Measurements from ENCODE around the gene ADAP1. TPM values are rescaled to one million over a fixed set of nuclear protein-coding genes. Genes with fewer than 3 reads are reported as not detected.

Gene ADAP1
- total RNA-seq, 1 donor from 2014 or later, result 0.30 TPM

- no peak overlapping the region for H3K4me3 Mint-ChIP-seq
- H3K27ac ChIP-seq, result no peak overlapping the region
- TF ChIP-seq, protein P1, sequence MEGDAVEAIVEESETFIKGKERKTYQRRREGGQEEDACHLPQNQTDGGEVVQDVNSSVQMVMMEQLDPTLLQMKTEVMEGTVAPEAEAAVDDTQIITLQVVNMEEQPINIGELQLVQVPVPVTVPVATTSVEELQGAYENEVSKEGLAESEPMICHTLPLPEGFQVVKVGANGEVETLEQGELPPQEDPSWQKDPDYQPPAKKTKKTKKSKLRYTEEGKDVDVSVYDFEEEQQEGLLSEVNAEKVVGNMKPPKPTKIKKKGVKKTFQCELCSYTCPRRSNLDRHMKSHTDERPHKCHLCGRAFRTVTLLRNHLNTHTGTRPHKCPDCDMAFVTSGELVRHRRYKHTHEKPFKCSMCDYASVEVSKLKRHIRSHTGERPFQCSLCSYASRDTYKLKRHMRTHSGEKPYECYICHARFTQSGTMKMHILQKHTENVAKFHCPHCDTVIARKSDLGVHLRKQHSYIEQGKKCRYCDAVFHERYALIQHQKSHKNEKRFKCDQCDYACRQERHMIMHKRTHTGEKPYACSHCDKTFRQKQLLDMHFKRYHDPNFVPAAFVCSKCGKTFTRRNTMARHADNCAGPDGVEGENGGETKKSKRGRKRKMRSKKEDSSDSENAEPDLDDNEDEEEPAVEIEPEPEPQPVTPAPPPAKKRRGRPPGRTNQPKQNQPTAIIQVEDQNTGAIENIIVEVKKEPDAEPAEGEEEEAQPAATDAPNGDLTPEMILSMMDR (IDR thresholded peaks at IDR 0.05), result no peak
- TF ChIP-seq EZH2phosphoT487 (IDR thresholded peaks at IDR 0.05), result no peak
- TF ChIP-seq EZH2 (IDR thresholded peaks at IDR 0.05), result no peak
- peaks cover 28% of the 10 kb centered on the region for H3K36me3 Mint-ChIP-seq
- no peak overlapping the region for H3K4me3 ChIP-seq
- H3K27me3 Mint-ChIP-seq (ENCODE audit: insufficient read depth, low read depth), result peaks cover 2% of the 10 kb centered on the region
- peaks cover 5% of the 10 kb centered on the region for H3K36me3 ChIP-seq
- H3F3A ChIP-seq (ENCODE audit: low read depth), result peaks cover 36% of the 10 kb centered on the region
- peaks cover 8% of the 10 kb centered on the region for H3K4me1 Mint-ChIP-seq
- no peak for DNase-seq (ENCODE audit: low spot score)
- no peaks in the 10 kb centered on the region for H3K9me3 ChIP-seq (ENCODE audit: low read depth)
- no peaks in the 10 kb centered on the region for H4K20me1 ChIP-seq (ENCODE audit: low read depth)
- H3K9me3 Mint-ChIP-seq, result no peaks in the 10 kb centered on the region
- no peak overlapping the region for H3K9ac ChIP-seq
- no peaks in the 10 kb centered on the region for H3K4me1 ChIP-seq
- no peak overlapping the region for H3K4me2 ChIP-seq
- peaks cover 3% of the 10 kb centered on the region for H3K79me2 ChIP-seq (ENCODE audit: low read depth)
- no peak overlapping the region for H2AFZ ChIP-seq (replicated peaks)
- no peaks in the 10 kb centered on the region for H3K27me3 ChIP-seq
- H3K27ac Mint-ChIP-seq, result no peak overlapping the region
These were observed 82.5 kb downstream of the ADAP1 start for GRCh38 chr7:871900-872537.

GRCh38 chr7:869348-869747, 85.1 kb downstream of the ADAP1 start:
- Histone ChIP-seq H3K79me2 (ENCODE audit: low read depth) (no peaks in the 10 kb centered on the region), H2AFZ (replicated peaks) (no peak overlapping the region), H3K4me3 (no peak overlapping the region), H3K9me3 (ENCODE audit: low read depth) (no peaks in the 10 kb centered on the region), H3F3A (ENCODE audit: low read depth) (peaks cover 20% of the 10 kb centered on the region), H3K4me1 (no peaks in the 10 kb centered on the region), H3K36me3 (peaks cover 5% of the 10 kb centered on the region), H3K27me3 (no peaks in the 10 kb centered on the region), H3K27ac (no peak overlapping the region), H3K9ac (no peak overlapping the region), H4K20me1 (ENCODE audit: low read depth) (no peaks in the 10 kb centered on the region), H3K4me2 (no peak overlapping the region)
- H3K4me3 Mint-ChIP-seq, result no peak overlapping the region
- TF ChIP-seq EZH2 (IDR thresholded peaks at IDR 0.05) (no peak), EZH2phosphoT487 (IDR thresholded peaks at IDR 0.05) (no peak)
- TF ChIP-seq, protein P1 (IDR thresholded peaks at IDR 0.05), result no peak
- H3K36me3 Mint-ChIP-seq, result peaks cover 41% of the 10 kb centered on the region
- H3K27ac Mint-ChIP-seq, result no peak overlapping the region
- DNase-seq (ENCODE audit: low spot score), result no peak
- H3K27me3 Mint-ChIP-seq (ENCODE audit: insufficient read depth, low read depth), result peaks cover 2% of the 10 kb centered on the region
- H3K4me1 Mint-ChIP-seq, result peaks cover 8% of the 10 kb centered on the region
- no peaks in the 10 kb centered on the region for H3K9me3 Mint-ChIP-seq

GRCh38 chr7:868189-868486, 86.3 kb downstream of the ADAP1 start:
- H3K4me1 ChIP-seq, result peaks cover 10% of the 10 kb centered on the region
- peaks cover 5% of the 10 kb centered on the region for H3K36me3 ChIP-seq
- peaks cover 2% of the 10 kb centered on the region for H4K20me1 ChIP-seq (ENCODE audit: low read depth)
- no peak overlapping the region for H3K27ac Mint-ChIP-seq
- H3K4me3 ChIP-seq, result no peak overlapping the region
- no peaks in the 10 kb centered on the region for H3K9me3 ChIP-seq (ENCODE audit: low read depth)
- no peaks in the 10 kb centered on the region for H3K9me3 Mint-ChIP-seq
- no peak overlapping the region for H3K27ac ChIP-seq
- H3K4me2 ChIP-seq, result no peak overlapping the region
- no peak overlapping the region for H2AFZ ChIP-seq (replicated peaks)
- H3K4me1 Mint-ChIP-seq, result peaks cover 2% of the 10 kb centered on the region
- peaks cover 16% of the 10 kb centered on the region for H3F3A ChIP-seq (ENCODE audit: low read depth)
- H3K9ac ChIP-seq, result no peak overlapping the region
- TF ChIP-seq, protein P1 (IDR thresholded peaks at IDR 0.05), result no peak
- TF ChIP-seq EZH2phosphoT487 (IDR thresholded peaks at IDR 0.05) (no peak), EZH2 (IDR thresholded peaks at IDR 0.05) (no peak)
- peaks cover 2% of the 10 kb centered on the region for H3K27me3 Mint-ChIP-seq (ENCODE audit: insufficient read depth, low read depth)
- no peaks in the 10 kb centered on the region for H3K27me3 ChIP-seq
- no peak overlapping the region for H3K4me3 Mint-ChIP-seq
- no peak for DNase-seq (ENCODE audit: low spot score)
- no peaks in the 10 kb centered on the region for H3K79me2 ChIP-seq (ENCODE audit: low read depth)
- H3K36me3 Mint-ChIP-seq, result peaks cover 40% of the 10 kb centered on the region
